Prostate gland (tissue), 2 donors: ENCODE results near the gene KDM8. TPM values are rescaled to one million over a fixed set of nuclear protein-coding genes. Genes with fewer than 3 reads are reported as not detected.

Experiments
- DNase-seq: peaks from one replicate; pipeline ENCODE4 v3.0.0-alpha.2; 2019; ENCODE audit warnings: low spot score
- H3K27ac ChIP-seq, 2 donors: fragments of 200-600 bp; sonication (generic); 2 replicates each; pipeline ENCODE4 v1.5.1; 2017 to 2019
- H3K27me3 ChIP-seq: fragments of 200-600 bp; sonication (generic); replicated peaks from 2 replicates; pipeline ENCODE4 v1.5.1; 2019; ENCODE audit not compliant: insufficient read depth
- H3K36me3 ChIP-seq, 2 donors: fragments of 200-600 bp; sonication (generic); 1 replicate in 1 of 2; 2 replicates in 1 of 2; pipeline versions ENCODE4 v1.5.1 to v1.8.1; 2017 to 2019
- H3K4me1 ChIP-seq: fragments of 200-600 bp; sonication (generic); replicated peaks from 2 replicates; pipeline ENCODE4 v1.5.1; 2019
- H3K4me3 ChIP-seq, 2 donors: fragments of 200-600 bp; sonication (generic); 2 replicates each; pipeline ENCODE4 v1.5.1; 2017 to 2019
- H3K9me3 ChIP-seq: fragments of 200-600 bp; sonication (generic); 2 replicates; pipeline ENCODE4 v1.5.1; 2017
- CTCF ChIP-seq, 4 experiments: fragments of 200-600 bp in 2 of 4; fragments of 450-650 bp in 2 of 4; sonication (generic) in 2 of 4; IDR thresholded peaks; 1 replicate in 3 of 4; 2 replicates in 1 of 4; pipeline ENCODE4 v1.5.1; 2016 to 2019; ENCODE audit warnings: antibody characterized with exemption in 4 of 4, mild to moderate bottlenecking in 2 of 4, moderate library complexity in 2 of 4
- POLR2A ChIP-seq: fragments of 450-650 bp; IDR thresholded peaks from one replicate; pipeline ENCODE4 v1.6.1; 2016; ENCODE audit warnings: antibody characterized with exemption, mild to moderate bottlenecking
- POLR2AphosphoS5 ChIP-seq: sonication (generic); formaldehyde crosslinking; IDR thresholded peaks from one replicate; pipeline ENCODE4 v1.6.1; 2017; ENCODE audit warnings: antibody characterized with exemption
- WGBS: methylation state at CpG from one replicate; pipeline ENCODE4 v1.1.5; 2018; 5-methylcytosine and 5-hydroxymethylcytosine counted together
- intact Hi-C: fragments of 100-400 bp; cut with DNase I; formaldehyde crosslinking; loops from one replicate; pipeline ENCODE4 v1.14.2; 2022
- total RNA-seq, 2 donors: library from RNA; depleted of rRNA; stranded (reverse); fragments of >200 nt; gene quantifications; one replicate each; pipeline ENCODE4 v1.1.0, GENCODE V29; 2016

The KDM8 gene
- total RNA-seq, 2 donors from 2014 or later = 5.6 to 15.3 TPM

DNA sequence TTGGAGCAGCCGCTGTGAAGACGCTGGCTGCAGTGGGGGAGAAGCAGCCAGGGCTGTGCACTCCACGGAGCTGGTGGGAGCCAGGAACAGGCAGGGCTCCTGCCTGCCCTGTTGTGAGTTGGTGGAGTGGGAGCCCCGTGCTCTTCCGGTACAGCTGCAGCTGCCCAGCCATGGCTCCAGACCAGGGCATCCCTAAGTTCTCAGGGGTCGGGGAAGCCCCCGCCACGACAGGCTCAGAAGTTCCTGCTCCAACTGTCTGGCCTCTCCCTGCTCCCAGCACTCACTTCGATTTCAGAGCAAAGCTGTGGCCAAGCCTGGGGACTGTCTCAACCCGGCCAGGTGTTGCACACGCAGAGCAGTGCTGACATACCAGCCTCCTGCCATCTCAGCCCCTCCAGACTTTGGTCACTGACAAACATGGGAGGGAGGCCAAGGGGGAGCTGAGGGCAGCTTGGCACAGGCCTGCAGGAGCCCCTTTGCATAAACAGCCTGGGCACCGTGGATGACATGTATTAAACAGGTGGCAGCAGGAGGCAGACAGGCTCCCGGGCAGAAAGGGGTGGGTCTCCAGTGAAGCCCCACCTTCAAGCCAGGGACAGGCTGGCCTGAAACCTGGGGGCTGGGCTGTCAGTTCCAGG is 13.9 kb upstream of the KDM8 start:
- no peak overlapping the region for H3K4me3 ChIP-seq
- TF ChIP-seq CTCF (IDR thresholded peaks at IDR 0.05) = no peak
- no peak for TF ChIP-seq POLR2A
- no peak for TF ChIP-seq POLR2AphosphoS5
- H3K36me3 ChIP-seq = no peaks in the 10 kb centered on the region
- no peaks in the 10 kb centered on the region for H3K27me3 ChIP-seq
- H3K27ac ChIP-seq = no peak overlapping the region
- no peaks in the 10 kb centered on the region for H3K9me3 ChIP-seq
- no peak for DNase-seq
- WGBS = 51% methylated on average over 13 of the region's 13 CpGs
- intact Hi-C loops = no loop called here
- no peaks in the 10 kb centered on the region for H3K4me1 ChIP-seq

DNA sequence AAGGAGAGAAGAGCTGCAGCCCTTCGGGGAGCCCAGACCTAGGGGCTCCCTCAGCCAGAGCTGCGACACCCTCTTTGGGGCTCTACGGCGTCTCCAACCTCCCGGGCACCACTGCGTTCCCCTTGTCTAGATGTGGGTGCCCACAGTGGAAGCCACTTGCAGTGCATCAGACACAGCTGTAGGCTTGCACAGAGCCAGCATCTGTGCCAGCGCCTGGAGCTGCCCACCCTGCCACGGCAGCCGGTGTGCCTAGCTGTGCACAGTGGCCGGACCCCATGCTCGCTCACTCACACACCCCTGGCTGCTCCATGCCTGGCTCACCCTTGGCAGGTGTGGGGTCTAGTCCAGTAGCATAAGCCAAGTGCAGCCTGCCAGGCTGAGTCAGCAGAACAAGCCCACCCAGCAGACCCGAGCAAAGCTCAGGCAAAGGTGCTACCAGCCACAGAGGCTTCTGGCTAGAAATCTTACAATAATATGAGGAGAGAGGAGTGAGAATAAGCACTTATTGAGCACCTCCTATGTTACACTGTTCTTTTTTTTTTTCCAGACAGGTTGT is 12.9 kb upstream of the KDM8 start:
- H3K36me3 ChIP-seq = no peaks in the 10 kb centered on the region
- H3K9me3 ChIP-seq = no peaks in the 10 kb centered on the region
- 89% methylated on average over 12 of the region's 12 CpGs for WGBS
- H3K4me3 ChIP-seq = no peak overlapping the region
- intact Hi-C loops = no loop called here
- H3K4me1 ChIP-seq = no peaks in the 10 kb centered on the region
- no peak overlapping the region for H3K27ac ChIP-seq
- TF ChIP-seq POLR2A (no peak), POLR2AphosphoS5 (no peak), CTCF (IDR thresholded peaks at IDR 0.05) (no peak)
- no peak for DNase-seq
- H3K27me3 ChIP-seq = no peaks in the 10 kb centered on the region

DNA sequence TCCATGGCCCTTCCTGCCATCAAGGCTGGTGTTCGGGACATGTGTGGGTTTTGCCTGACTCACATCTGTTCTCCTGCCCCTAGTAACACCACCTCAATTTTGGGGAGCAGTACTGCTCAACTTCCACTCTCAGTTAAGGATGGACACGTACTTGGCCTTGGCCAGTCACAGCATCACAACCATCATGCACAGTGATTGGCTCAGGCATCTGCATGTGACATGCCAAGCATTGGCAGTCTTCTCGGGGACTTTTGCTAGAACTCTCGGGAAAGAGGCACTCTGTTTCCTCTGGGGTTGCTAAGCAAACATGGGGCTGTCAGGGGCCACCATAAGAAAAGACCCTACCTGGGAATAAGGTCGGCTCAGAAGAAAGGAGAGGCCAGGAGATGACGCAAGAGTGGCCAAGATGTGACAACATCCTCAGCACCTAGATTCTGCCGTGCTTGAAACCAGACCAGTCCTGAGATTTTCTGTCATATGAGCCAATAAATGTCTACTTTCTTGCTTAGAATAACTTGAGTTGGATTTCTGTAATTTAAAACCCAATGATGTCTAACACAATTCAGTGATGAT is 11.9 kb upstream of the KDM8 start:
- Histone ChIP-seq H3K36me3 (no peaks in the 10 kb centered on the region), H3K27ac (no peak overlapping the region), H3K9me3 (no peaks in the 10 kb centered on the region), H3K27me3 (no peaks in the 10 kb centered on the region), H3K4me1 (no peaks in the 10 kb centered on the region), H3K4me3 (no peak overlapping the region)
- intact Hi-C loops = no loop called here
- no peak for TF ChIP-seq POLR2A
- no peak for TF ChIP-seq POLR2AphosphoS5
- DNase-seq = no peak
- 59% methylated on average over 7 of the region's 7 CpGs for WGBS

DNA sequence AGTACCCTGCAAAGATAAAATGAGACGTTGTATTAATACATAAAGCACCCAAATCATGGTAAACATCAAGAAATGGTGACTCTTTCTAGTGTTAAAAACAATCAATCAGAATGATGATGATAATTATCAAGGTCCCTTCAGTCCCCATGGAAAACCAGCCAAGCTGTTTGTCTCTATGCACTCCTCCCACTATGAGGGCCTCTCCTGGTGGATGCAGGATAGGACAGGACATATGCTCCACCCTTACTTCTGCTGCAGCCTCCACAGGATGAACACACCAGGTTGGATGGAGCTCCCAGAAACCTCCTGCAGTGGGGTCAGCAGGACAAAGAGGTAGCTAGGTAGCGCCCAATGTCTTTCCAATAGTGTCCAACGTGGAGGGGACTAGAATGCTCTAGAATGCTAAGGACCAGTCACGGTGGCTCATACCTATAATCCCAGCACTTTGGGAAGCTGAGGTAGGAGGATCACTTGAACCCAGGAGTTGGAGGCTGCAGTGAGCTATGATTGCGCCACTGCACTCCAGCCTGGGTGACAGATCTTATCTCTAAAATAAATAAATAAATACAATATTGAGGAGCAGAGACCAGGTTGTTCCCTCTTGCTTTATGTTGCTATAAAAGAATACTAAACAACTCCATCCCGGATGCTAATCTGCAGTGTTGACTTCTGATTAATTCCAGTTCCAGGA is 9.9 kb upstream of the KDM8 start:
- intact Hi-C loops = no loop called here
- no peak for DNase-seq
- Histone ChIP-seq H3K36me3 (no peaks in the 10 kb centered on the region), H3K27ac (no peak overlapping the region), H3K9me3 (no peaks in the 10 kb centered on the region), H3K4me3 (no peak overlapping the region), H3K27me3 (no peaks in the 10 kb centered on the region), H3K4me1 (no peaks in the 10 kb centered on the region)
- TF ChIP-seq POLR2A (no peak), POLR2AphosphoS5 (peak; percentile 37), CTCF (IDR thresholded peaks at IDR 0.05) (no peak)
- WGBS = 71% methylated on average over 6 of the region's 6 CpGs

DNA sequence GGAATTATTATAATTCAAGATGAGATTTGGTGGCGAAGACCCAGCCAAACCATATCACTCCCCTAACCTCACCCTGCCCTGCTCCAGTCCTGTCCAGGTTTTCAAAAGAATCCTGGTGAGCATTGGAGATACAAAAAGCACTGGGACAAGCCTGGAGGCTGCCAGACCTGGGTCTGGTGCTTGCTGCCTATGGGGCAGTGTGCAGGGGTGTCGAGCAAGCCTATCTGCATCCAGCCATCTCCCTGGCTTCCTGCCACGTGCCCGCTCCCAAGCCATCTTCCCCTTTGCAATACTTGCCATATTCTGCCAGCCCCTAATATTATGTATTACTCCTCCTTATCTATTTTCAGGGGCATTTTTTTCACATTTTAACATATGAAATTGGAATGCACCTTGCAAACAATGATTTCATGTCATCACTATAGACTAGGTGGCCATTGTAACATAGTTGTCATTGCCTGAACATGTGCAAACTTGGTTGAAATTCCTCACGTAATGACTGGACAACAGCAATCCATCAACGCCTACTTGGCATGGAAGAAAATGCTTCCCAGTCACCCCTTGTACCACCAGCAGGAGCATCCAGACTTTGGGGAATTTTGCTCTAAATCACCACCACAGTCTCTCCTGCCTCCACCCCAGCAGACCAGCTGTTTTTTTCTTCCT is 8.1 kb upstream of the KDM8 start:
- Histone ChIP-seq H3K4me3 (no peak overlapping the region), H3K27ac (no peak overlapping the region), H3K4me1 (no peaks in the 10 kb centered on the region), H3K36me3 (no peaks in the 10 kb centered on the region), H3K27me3 (no peaks in the 10 kb centered on the region), H3K9me3 (no peaks in the 10 kb centered on the region)
- no peak for DNase-seq
- TF ChIP-seq POLR2AphosphoS5 (no peak), POLR2A (no peak), CTCF (IDR thresholded peaks at IDR 0.05) (no peak)
- 51% methylated on average over 6 of the region's 6 CpGs for WGBS
- intact Hi-C loops = no loop called here
